ENCODE data around the gene CHD9.

The CHD9 gene

GRCh38 chr16:53085931-53086421, 31.2 kb downstream of the CHD9 start:
- WGBS, 2 donors (ENCODE audit: extremely low coverage in 2 of 2, insufficient read length in 2 of 2, insufficient replicate concordance in 1 of 2): no CpG with 5 or more reads among the region's 6 CpGs
- Histone ChIP-seq H2AFZ (ENCODE audit: low read length) (peak overlapping the region; percentile 42), H2AK5ac (ENCODE audit: low read depth, low read length) (no peak overlapping the region), H3K4me2 (ENCODE audit: insufficient read depth, low read length, poor library complexity, severe bottlenecking) (no peak overlapping the region), H3K4me3 (ENCODE audit: low read length in 2 of 2) (no peak overlapping the region), H2BK5ac (ENCODE audit: low read length) (no peak overlapping the region), H3K27ac (replicated peaks; ENCODE audit: low read length) (no peak overlapping the region), H2BK120ac (ENCODE audit: low read depth, low read length) (no peak overlapping the region), H3K79me1 (ENCODE audit: low read depth, low read length) (no peaks in the 10 kb centered on the region), H2BK15ac (ENCODE audit: low read length) (no peak overlapping the region), H3K4ac (ENCODE audit: low read length) (no peak overlapping the region), H3K27me3 (ENCODE audit: control insufficient read depth in 3 of 3, insufficient read depth in 3 of 3, low read depth in 1 of 3, low read length in 3 of 3) (no peaks in the 10 kb centered on the region), H3K36me3 (replicated peaks in 1 of 2; ENCODE audit: control insufficient read depth in 2 of 2, insufficient read depth in 2 of 2, low read length in 2 of 2) (peaks cover 0 to 1% of the 10 kb centered on the region in 2 donors), H3K18ac (ENCODE audit: low read length) (peak overlapping the region; percentile 46), H2BK12ac (ENCODE audit: low read length) (peak overlapping the region; percentile 49), H3K9ac (ENCODE audit: low read depth, low read length, poor library complexity) (no peak overlapping the region), H3K14ac (ENCODE audit: low read length) (no peak overlapping the region), H3K9me3 (replicated peaks in 1 of 2; ENCODE audit: control insufficient read depth in 2 of 2, insufficient read depth in 1 of 2, low read depth in 1 of 2, low read length in 2 of 2) (no peaks in the 10 kb centered on the region), H3K4me1 (ENCODE audit: control insufficient read depth in 2 of 2, insufficient read depth in 1 of 2, low read depth in 1 of 2, low read length in 2 of 2) (peaks cover 19 to 25% of the 10 kb centered on the region in 2 donors), H4K8ac (ENCODE audit: low read depth, low read length) (no peak overlapping the region), H3K23ac (ENCODE audit: low read depth, low read length, poor library complexity) (no peak overlapping the region), H4K91ac (ENCODE audit: low read depth, low read length, poor library complexity) (no peak overlapping the region)
- DNase-seq (ENCODE audit: low spot score): no peak

DNA sequence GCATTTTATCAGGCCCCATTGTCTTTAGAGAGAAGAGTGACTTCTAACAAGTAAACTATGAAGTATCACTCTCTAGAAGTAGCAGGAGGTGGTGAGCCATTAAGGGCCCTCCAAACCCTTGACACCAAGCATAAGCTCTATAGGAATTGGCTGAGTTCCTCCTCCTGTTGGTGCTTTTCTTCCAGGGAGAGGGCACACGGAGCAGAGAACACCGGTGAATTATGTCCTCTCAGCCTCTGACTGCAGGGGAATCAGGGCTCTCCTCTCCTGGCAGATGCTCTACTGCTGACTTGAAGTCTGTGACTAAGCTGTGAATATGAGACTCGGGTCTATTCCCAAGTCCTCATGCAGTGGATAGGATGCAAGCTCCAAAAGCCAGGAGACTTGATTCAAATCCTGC, 32.3 kb downstream of the CHD9 start:
- no peak for DNase-seq (ENCODE audit: low spot score)
- Histone ChIP-seq H3K14ac (ENCODE audit: low read length) (no peak overlapping the region), H4K8ac (ENCODE audit: low read depth, low read length) (no peak overlapping the region), H2BK5ac (ENCODE audit: low read length) (no peak overlapping the region), H3K4me2 (ENCODE audit: insufficient read depth, low read length, poor library complexity, severe bottlenecking) (no peak overlapping the region), H3K4me3 (ENCODE audit: low read length in 2 of 2) (no peak overlapping the region), H2BK120ac (ENCODE audit: low read depth, low read length) (no peak overlapping the region), H2BK12ac (ENCODE audit: low read length) (no peak overlapping the region), H3K36me3 (replicated peaks in 1 of 2; ENCODE audit: control insufficient read depth in 2 of 2, insufficient read depth in 2 of 2, low read length in 2 of 2) (peaks cover 0 to 1% of the 10 kb centered on the region in 2 donors), H3K23ac (ENCODE audit: low read depth, low read length, poor library complexity) (no peak overlapping the region), H3K9me3 (replicated peaks in 1 of 2; ENCODE audit: control insufficient read depth in 2 of 2, insufficient read depth in 1 of 2, low read depth in 1 of 2, low read length in 2 of 2) (no peaks in the 10 kb centered on the region), H3K4ac (ENCODE audit: low read length) (no peak overlapping the region), H3K9ac (ENCODE audit: low read depth, low read length, poor library complexity) (no peak overlapping the region), H4K91ac (ENCODE audit: low read depth, low read length, poor library complexity) (no peak overlapping the region), H3K18ac (ENCODE audit: low read length) (no peak overlapping the region), H3K27me3 (ENCODE audit: control insufficient read depth in 3 of 3, insufficient read depth in 3 of 3, low read depth in 1 of 3, low read length in 3 of 3) (no peaks in the 10 kb centered on the region), H2AK5ac (ENCODE audit: low read depth, low read length) (no peak overlapping the region), H2BK15ac (ENCODE audit: low read length) (no peak overlapping the region), H3K27ac (replicated peaks; ENCODE audit: low read length) (no peak overlapping the region), H2AFZ (ENCODE audit: low read length) (no peak overlapping the region), H3K4me1 (ENCODE audit: control insufficient read depth in 2 of 2, insufficient read depth in 1 of 2, low read depth in 1 of 2, low read length in 2 of 2) (peaks cover 24 to 31% of the 10 kb centered on the region in 2 donors), H3K79me1 (ENCODE audit: low read depth, low read length) (no peaks in the 10 kb centered on the region)
- no CpG with 5 or more reads among the region's 3 CpGs for WGBS, 2 donors (ENCODE audit: extremely low coverage in 2 of 2, insufficient read length in 2 of 2, insufficient replicate concordance in 1 of 2)

- no peak overlapping the region for H4K8ac ChIP-seq (ENCODE audit: low read depth, low read length)
- H3K18ac ChIP-seq (ENCODE audit: low read length): peak overlapping the region; percentile 22
- H2BK15ac ChIP-seq (ENCODE audit: low read length): no peak overlapping the region
- H2AFZ ChIP-seq (ENCODE audit: low read length): no peak overlapping the region
- H3K9ac ChIP-seq (ENCODE audit: low read depth, low read length, poor library complexity): no peak overlapping the region
- H4K91ac ChIP-seq (ENCODE audit: low read depth, low read length, poor library complexity): no peak overlapping the region
- DNase-seq (ENCODE audit: low spot score): peak; percentile 29
- H3K4me2 ChIP-seq (ENCODE audit: insufficient read depth, low read length, poor library complexity, severe bottlenecking): no peak overlapping the region
- H3K14ac ChIP-seq (ENCODE audit: low read length): no peak overlapping the region
- H3K9me3 ChIP-seq (replicated peaks in 1 of 2; ENCODE audit: control insufficient read depth in 2 of 2, insufficient read depth in 1 of 2, low read depth in 1 of 2, low read length in 2 of 2): no peaks in the 10 kb centered on the region
- no peak overlapping the region for H3K4me3 ChIP-seq (ENCODE audit: low read length in 2 of 2)
- H3K36me3 ChIP-seq (replicated peaks in 1 of 2; ENCODE audit: control insufficient read depth in 2 of 2, insufficient read depth in 2 of 2, low read length in 2 of 2): peaks cover 0 to 1% of the 10 kb centered on the region in 2 donors
- no peak overlapping the region for H2AK5ac ChIP-seq (ENCODE audit: low read depth, low read length)
- WGBS, 2 donors (ENCODE audit: extremely low coverage in 2 of 2, insufficient read length in 2 of 2, insufficient replicate concordance in 1 of 2): no CpG with 5 or more reads among the region's 4 CpGs
- no peak overlapping the region for H2BK12ac ChIP-seq (ENCODE audit: low read length)
- H3K27me3 ChIP-seq (ENCODE audit: control insufficient read depth in 3 of 3, insufficient read depth in 3 of 3, low read depth in 1 of 3, low read length in 3 of 3): no peaks in the 10 kb centered on the region
- H2BK5ac ChIP-seq (ENCODE audit: low read length): no peak overlapping the region
- peaks cover 22 to 34% of the 10 kb centered on the region in 2 donors for H3K4me1 ChIP-seq (ENCODE audit: control insufficient read depth in 2 of 2, insufficient read depth in 1 of 2, low read depth in 1 of 2, low read length in 2 of 2)
- peak overlapping the region; percentile 20 for H3K27ac ChIP-seq (replicated peaks; ENCODE audit: low read length)
- no peak overlapping the region for H3K4ac ChIP-seq (ENCODE audit: low read length)
- peaks cover 4% of the 10 kb centered on the region for H3K79me1 ChIP-seq (ENCODE audit: low read depth, low read length)
- H2BK120ac ChIP-seq (ENCODE audit: low read depth, low read length): no peak overlapping the region
- no peak overlapping the region for H3K23ac ChIP-seq (ENCODE audit: low read depth, low read length, poor library complexity)
These were observed 34.9 kb downstream of the CHD9 start for GRCh38 chr16:53089434-53090285.

DNA sequence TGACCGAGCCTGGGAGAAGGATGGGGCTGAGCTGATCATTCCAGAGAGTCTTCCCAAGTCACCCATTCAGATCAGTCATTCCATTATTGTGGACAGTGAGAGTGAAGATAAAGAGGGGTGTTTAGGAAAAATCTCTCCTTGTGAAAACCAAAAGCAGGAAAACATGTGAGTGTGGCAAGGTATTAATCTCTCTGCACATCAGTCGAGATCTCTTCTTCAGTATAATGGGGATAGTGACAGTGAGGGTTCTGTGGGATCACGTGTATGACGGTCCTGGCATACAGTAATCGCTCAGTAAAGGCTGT, 35.4 kb downstream of the CHD9 start:
- no CpG with 5 or more reads among the region's 5 CpGs for WGBS, 2 donors (ENCODE audit: extremely low coverage in 2 of 2, insufficient read length in 2 of 2, insufficient replicate concordance in 1 of 2)
- no peak overlapping the region for H3K4ac ChIP-seq (ENCODE audit: low read length)
- H3K9ac ChIP-seq (ENCODE audit: low read depth, low read length, poor library complexity): no peak overlapping the region
- no peak for DNase-seq (ENCODE audit: low spot score)
- H3K79me1 ChIP-seq (ENCODE audit: low read depth, low read length): peaks cover 4% of the 10 kb centered on the region
- no peak overlapping the region for H4K91ac ChIP-seq (ENCODE audit: low read depth, low read length, poor library complexity)
- H3K4me1 ChIP-seq (ENCODE audit: control insufficient read depth in 2 of 2, insufficient read depth in 1 of 2, low read depth in 1 of 2, low read length in 2 of 2): peaks cover 22 to 31% of the 10 kb centered on the region in 2 donors
- H3K4me3 ChIP-seq (ENCODE audit: low read length in 2 of 2): no peak overlapping the region
- peak overlapping the region; percentile 20 for H3K18ac ChIP-seq (ENCODE audit: low read length)
- no peak overlapping the region for H2BK15ac ChIP-seq (ENCODE audit: low read length)
- H3K14ac ChIP-seq (ENCODE audit: low read length): no peak overlapping the region
- peak overlapping the region; percentile 20 for H3K27ac ChIP-seq (replicated peaks; ENCODE audit: low read length)
- no peak overlapping the region for H2BK5ac ChIP-seq (ENCODE audit: low read length)
- H2AFZ ChIP-seq (ENCODE audit: low read length): no peak overlapping the region
- H3K9me3 ChIP-seq (replicated peaks in 1 of 2; ENCODE audit: control insufficient read depth in 2 of 2, insufficient read depth in 1 of 2, low read depth in 1 of 2, low read length in 2 of 2): no peaks in the 10 kb centered on the region
- no peak overlapping the region for H3K23ac ChIP-seq (ENCODE audit: low read depth, low read length, poor library complexity)
- H2BK120ac ChIP-seq (ENCODE audit: low read depth, low read length): no peak overlapping the region
- H3K36me3 ChIP-seq (replicated peaks in 1 of 2; ENCODE audit: control insufficient read depth in 2 of 2, insufficient read depth in 2 of 2, low read length in 2 of 2): peaks cover 0 to 1% of the 10 kb centered on the region in 2 donors
- H3K27me3 ChIP-seq (ENCODE audit: control insufficient read depth in 3 of 3, insufficient read depth in 3 of 3, low read depth in 1 of 3, low read length in 3 of 3): no peaks in the 10 kb centered on the region
- no peak overlapping the region for H4K8ac ChIP-seq (ENCODE audit: low read depth, low read length)
- no peak overlapping the region for H3K4me2 ChIP-seq (ENCODE audit: insufficient read depth, low read length, poor library complexity, severe bottlenecking)
- H2BK12ac ChIP-seq (ENCODE audit: low read length): no peak overlapping the region
- H2AK5ac ChIP-seq (ENCODE audit: low read depth, low read length): no peak overlapping the region

Measured in neuronal stem cell (in vitro differentiated cells).